ENCODE measurements around the gene SERPINE1.
A peak's percentile ranks its signal among the peaks of the same experiment; 100 is the strongest.

SERPINE1 gene

DNA sequence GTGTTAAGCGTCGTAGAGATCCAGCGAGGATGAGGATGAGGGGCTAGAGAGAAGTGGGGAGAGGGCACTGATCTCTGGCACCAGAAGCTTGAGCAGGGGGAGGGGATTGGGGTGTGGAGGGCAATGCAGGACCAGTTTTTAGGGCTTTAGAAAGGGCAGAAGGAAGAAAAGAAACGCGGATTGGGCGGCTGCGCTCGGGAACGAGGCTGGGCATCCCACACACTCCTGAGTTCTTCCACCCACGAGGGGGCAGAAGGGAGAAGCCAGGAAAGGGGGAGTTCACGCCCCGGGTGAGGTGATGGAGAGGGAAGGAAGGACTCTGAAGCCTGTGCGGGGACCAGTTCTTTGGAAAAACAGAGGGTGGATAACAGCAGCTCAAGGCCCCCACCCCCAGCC lies 44.5 kb downstream of the SERPINE1 start:
- no peak for DNase-seq

DNA sequence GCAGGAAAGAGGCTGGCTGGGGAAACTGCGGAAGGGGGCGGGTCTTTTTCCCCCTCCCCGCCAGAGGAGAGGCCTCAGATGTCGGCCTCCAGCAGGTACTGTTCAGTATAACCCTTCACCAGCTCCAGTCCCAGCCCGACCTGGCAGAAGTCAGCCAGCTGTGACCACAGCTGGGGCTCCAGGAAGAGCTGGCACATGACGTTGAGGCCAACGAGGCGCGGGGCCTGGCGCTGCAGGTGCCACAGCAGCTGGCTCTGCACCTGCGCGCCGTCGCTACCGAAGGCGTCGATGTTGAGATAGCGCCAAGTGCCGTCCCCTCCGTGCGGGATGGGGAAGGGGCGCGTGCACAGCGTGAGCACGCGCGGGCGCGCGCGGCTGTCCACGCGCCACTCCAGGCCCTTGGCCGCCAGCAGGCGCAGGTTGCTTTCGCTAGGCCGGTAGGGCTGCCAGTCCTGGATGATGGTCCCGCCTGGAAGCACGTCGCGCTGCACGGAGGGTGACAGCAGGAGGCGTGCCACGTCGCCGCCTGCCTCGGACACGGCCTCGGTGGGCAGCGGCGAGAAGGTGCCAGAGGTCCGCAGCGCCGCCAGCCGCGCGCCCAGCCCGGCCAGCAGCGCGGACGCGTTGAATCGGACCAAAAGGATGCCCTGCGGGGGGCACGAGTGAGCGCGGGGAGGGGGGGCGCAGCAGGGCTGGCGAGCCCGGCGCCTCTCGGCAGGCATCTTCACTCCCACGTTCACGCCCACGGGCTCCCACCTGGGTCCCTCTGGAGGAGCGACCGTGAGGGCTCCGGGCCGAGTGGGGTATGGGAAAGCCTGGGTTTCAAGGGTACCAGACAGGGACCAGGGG lies 45.3 kb downstream of the SERPINE1 start:
- DNase-seq: no peak

DNA sequence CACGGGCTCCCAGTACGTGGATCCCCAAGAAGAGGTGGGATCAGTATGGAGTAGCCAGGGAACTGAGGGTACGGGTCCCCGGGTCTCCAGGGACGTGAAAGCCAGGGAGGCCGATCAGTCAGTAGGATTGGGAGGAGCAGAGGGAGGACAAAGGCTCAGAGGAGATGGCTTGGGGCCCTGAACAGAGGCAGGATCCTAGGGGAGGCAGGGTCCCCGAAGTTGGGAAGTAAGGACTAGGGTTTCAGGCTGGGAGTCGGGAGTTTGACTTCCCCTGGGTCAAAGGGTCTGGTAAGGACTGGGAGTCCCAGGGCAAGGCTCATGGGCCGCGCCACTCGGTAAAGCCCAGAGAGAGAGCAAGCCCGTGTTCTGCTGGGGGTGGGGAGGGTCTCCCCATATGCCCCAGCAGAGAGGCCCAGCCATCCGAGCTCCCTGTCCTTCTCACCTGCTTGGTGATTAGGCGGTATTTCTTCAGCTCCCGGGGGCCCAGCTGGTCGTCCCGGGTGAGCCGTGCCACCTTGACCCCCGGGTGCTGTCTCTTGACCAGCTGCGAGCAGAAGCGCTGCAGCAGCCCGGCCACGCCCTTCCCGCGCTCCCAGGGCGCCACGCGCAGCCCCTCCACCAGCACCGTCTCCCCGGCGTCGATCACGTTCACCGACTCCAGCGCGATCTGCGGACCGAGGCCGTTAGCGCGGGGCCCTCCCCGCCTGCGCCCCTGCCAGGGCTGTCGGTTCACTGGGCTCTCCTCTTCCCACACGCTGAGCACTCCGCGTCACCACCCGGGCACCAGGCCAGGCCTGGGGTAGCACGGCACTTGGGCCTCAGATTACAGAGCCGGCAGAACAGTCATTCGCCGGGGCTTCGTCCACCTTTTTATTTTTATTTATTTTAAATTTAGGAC lies 46.2 kb downstream of the SERPINE1 start:
- DNase-seq: peak; percentile 80

DNA sequence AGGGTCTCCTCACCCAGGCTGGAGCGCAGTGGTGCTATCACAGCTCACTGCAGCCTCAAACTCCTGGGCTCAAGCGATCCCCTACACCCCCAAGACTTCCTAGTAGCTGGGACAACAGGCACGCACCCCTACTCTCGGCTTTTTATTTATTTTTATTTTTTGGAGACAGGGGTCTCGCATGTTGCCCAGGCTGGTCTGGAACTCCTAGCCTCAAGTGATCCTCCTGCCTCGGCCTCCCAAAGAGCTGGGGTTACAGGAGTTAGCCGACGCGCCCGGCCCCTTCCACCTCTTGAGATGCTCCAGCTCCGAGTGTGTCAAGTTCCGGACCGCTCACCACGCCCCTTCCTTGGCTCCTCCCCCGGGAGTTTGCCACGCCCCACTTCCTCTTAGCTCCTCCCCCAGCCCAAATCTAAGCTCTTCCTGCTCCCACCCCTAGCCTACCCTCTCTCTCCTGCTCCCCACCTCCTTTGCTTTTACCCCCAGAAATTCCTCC lies 46.9 kb downstream of the SERPINE1 start:
- no peak for DNase-seq

DNA sequence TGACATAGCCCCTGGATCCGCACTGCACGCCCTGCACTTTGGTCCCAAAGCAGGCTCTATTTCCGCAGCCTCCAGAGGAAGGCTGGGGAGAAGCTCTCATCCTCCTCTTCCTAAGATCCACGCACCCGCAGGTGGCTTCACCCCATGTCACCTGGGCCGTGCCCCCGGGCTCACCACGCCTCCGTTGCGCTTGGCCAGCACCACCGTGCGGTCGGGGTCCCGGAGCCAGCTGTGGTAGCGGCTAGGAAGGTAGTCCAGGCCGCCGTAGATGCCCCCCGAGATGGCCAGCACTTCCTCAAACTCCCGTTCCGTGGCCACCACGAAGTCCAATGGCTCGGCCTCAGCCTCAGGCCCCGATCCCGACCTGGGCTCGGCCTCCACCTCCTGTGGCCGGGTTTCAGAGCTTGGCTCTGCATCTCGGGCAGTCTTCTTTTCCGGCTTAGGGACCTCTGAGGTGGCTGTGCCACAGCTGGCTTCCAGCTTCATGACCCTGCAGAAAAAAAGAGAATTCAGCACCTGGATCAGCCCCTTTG lies 47.5 kb downstream of the SERPINE1 start:
- no peak for DNase-seq

DNA sequence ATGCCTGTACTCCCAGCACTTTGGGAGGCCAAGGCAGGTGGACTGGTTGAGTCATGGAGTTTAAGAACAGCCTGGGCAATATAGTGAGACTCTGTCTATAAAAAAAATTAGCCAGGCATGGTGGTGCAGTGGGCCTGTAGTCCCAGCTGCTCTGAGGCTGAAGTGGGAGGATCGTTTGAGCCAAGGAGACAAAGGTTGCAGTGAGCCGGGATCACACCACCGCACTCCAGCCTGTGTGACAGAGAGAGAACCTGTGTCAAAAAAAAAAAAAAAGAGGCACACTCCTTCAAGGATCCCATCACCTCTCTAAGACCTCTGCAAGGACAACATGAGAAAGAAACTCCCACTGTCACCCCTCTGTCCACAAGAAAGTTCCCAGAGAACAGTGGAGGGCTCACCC lies 48.8 kb downstream of the SERPINE1 start:
- DNase-seq: no peak

DNA sequence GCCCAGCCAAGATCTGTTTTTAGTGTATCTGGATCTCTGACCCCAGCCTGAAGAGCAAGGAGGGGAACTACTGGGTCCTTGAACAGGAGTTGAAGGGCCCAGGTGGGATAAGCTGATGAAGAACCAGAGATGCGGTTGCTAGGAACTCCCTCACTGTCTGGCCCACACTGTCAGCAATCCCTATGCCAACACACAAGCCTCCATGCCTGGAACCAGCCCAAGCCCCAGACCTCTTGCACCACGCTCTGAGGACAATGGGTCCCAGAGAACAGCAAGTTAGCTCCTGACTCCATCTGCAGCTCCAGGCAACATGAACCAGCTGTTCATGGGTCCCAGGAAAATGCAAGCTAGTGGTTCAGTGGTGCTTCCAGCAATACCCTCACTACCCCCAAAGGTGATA lies 50.7 kb downstream of the SERPINE1 start:
- DNase-seq: no peak

DNA sequence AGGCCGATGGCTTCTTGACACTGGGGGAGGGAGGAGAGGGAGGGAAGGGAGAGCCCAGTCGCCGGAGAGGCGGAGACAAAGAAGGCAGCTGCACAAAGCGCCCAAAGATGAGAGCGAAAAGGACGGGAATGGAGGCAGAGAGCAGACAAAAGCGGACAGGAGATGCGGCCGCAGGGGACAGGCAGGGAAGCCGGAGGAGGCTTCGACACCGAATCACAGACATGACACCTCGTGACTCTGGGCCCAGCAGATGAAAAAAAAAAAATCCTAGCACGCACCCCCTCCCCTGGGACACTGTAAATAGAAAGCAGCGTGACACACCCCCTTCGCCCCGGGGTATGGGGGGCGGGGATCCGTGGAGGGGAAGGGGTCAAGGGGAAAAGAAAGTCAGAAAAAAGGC lies 52.2 kb downstream of the SERPINE1 start:
- DNase-seq: no peak

DNA sequence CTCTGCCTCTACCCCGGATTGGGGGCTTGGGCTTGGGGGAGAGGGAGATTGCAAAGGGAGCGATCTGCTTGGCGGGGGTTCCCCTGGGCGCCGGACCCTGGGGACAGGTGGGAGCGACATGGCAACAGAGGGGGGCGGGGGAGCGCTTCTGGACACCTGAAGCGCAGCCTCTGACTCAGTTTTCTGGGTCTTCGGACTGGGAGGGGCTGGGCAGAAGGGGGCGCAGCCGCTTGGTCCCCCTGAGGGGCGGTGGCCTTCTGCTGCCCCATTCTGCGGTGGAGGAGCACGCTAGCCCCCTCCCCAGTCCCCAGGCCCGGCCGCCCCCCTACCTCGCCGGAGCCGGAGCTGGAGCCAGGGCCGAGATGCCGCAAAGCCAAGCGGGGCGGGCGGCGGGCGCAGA lies 52.8 kb downstream of the SERPINE1 start:
- no peak for DNase-seq

DNA sequence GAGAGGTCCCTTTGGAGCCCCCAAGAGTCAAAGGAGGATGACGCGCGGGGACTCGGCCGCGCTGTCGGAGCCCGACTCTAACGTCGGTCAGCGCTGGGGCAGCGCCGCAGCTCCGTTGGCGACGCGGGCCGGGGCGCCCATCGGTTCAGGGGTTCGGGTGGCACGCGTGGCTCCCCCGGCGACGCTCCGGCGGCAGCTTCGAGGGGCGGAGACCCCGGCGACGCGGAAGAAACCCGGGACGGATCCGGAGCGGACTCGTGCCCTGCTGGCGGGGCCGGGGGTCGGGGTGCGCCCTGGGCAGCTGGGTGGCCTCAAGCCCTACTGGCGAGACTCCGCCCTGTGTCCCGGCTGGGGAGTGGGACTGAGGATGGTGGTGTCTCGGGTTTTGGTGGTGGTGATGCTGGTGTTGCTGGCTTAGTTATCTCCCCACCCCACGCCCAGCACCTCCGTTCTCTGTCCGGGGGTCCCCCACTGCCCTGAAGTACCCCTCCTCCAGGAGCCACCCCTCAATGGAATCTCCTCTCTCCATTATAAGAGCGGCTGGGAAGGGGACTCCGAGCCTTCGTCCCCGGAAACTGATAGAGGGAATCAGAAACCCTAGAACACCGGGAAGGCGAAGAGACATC lies 53.3 kb downstream of the SERPINE1 start, which contains the start of gene NAT16:
Gene NAT16 (minus strand): TSS at position 164 of the 626 bp plus-strand sequence. CDS start 5,486 bp downstream, outside the sequence.
- DNase-seq: no peak

DNA sequence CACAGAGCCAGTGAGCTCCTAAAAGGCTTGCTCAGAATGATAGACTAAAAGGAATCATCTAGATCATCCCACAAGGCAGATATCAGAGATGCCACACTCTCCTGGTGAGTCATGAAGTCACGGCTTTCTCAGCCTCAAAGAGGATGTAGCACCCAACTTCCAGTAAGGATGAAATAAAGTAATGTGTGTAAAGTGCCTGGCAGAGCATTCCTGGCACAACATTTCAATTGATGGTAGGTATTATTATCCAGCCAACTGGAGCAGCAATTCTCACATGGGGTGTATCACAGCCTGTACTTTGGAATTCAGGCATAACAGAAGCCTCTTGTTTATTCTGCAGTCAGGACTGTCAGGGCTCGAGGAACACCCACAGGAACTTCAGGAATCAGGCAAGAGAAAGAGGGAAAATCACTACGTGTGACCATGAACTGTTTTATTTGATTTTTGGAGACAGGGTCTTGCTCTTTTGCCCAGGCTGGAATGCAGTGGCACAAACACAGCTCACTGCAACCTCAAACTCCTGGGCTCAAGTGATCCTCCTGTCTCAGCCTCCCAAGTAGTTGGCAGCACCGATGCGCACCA lies 58.4 kb downstream of the SERPINE1 start:
- no peak for DNase-seq

DNA sequence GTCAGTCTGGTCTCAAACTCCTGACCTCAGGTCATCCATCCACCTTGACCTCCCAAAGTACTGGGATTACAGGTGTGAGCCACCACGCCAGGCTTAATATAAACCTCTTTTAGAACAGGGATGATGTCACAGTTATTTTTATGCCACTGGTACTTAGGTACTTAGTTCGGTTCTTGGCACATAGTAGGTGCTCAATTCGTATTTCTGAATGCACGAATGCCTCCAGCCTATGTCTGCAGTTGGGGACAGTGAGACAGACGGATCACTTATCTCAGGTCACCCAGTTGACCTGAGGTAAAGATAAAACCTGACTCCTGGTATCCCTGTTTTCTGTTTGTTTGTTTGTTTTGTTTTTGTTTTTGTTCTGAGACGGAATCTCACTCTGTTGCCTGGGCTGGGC lies 59.3 kb downstream of the SERPINE1 start:
- DNase-seq: no peak

DNA sequence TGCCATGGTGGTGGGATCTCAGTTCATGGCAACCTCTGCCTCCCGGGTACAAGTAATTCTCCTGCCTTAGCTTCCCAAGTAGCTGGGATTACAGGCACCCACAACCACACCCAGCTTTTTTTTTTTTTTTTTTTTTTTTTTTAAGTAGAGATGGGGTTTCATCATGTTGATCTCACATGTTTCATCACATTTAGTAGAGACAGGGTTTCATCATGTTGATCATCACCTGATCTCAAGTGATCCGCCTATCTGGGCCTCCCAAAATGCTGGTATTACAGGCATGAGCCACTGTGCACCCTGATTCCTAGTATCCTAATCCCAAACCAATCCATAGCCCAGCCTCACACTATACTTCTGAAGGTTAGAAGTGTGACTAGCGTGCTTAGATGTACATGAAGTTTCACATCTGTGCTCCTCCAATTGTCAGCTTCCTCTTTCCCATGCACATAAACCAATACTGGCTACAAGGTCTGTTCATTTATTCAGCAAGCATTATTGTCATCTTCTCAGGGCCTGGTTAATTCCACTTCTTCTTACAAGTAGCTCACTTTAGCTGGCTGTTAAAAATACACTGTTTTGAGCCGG lies 60.0 kb downstream of the SERPINE1 start:
- DNase-seq: no peak

All from femur (tissue), 1 donor.